ENCODE results near the gene FAM13A.

The FAM13A gene

GRCh38 chr4:88728146-88728545, 328.8 kb downstream of the FAM13A start:
- Histone ChIP-seq H3K9ac (ENCODE audit: low read depth in 1 of 2, low read length in 2 of 2) (no peak overlapping the region), H3K27ac (ENCODE audit: low read depth in 2 of 2, low read length in 2 of 2) (no peak overlapping the region), H3K27me3 (ENCODE audit: control insufficient read depth in 2 of 2, insufficient read depth in 2 of 2, low read length in 2 of 2) (no peaks in the 10 kb centered on the region), H3K4me1 (ENCODE audit: control insufficient read depth in 2 of 2, insufficient read depth in 2 of 2, low read length in 2 of 2) (no peaks in the 10 kb centered on the region), H3K4me3 (ENCODE audit: low read length in 2 of 2) (no peak overlapping the region), H3K9me3 (ENCODE audit: control insufficient read depth in 2 of 2, low read length in 2 of 2) (no peaks in the 10 kb centered on the region), H3K36me3 (ENCODE audit: control insufficient read depth in 2 of 2, insufficient read depth in 2 of 2, low read length in 2 of 2) (peaks cover 58 to 73% of the 10 kb centered on the region in 2 donors)

GRCh38 chr4:88725986-88726385, 331.0 kb downstream of the FAM13A start:
- no peaks in the 10 kb centered on the region for H3K4me1 ChIP-seq (ENCODE audit: control insufficient read depth in 2 of 2, insufficient read depth in 2 of 2, low read length in 2 of 2)
- peaks cover 65 to 77% of the 10 kb centered on the region in 2 donors for H3K36me3 ChIP-seq (ENCODE audit: control insufficient read depth in 2 of 2, insufficient read depth in 2 of 2, low read length in 2 of 2)
- H3K27ac ChIP-seq (ENCODE audit: low read depth in 2 of 2, low read length in 2 of 2), result no peak overlapping the region
- H3K9me3 ChIP-seq (ENCODE audit: control insufficient read depth in 2 of 2, low read length in 2 of 2), result no peaks in the 10 kb centered on the region
- no peaks in the 10 kb centered on the region for H3K27me3 ChIP-seq (ENCODE audit: control insufficient read depth in 2 of 2, insufficient read depth in 2 of 2, low read length in 2 of 2)
- H3K4me3 ChIP-seq (ENCODE audit: low read length in 2 of 2), result no peak overlapping the region
- H3K9ac ChIP-seq (ENCODE audit: low read depth in 1 of 2, low read length in 2 of 2), result no peak overlapping the region

- no peaks in the 10 kb centered on the region for H3K4me1 ChIP-seq (ENCODE audit: control insufficient read depth in 2 of 2, insufficient read depth in 2 of 2, low read length in 2 of 2)
- H3K4me3 ChIP-seq (ENCODE audit: low read length in 2 of 2), result no peak overlapping the region
- H3K27ac ChIP-seq (ENCODE audit: low read depth in 2 of 2, low read length in 2 of 2), result no peak overlapping the region
- H3K36me3 ChIP-seq (ENCODE audit: control insufficient read depth in 2 of 2, insufficient read depth in 2 of 2, low read length in 2 of 2), result peaks cover 57 to 77% of the 10 kb centered on the region in 2 donors
- H3K9me3 ChIP-seq (ENCODE audit: control insufficient read depth in 2 of 2, low read length in 2 of 2), result no peaks in the 10 kb centered on the region
- H3K9ac ChIP-seq (ENCODE audit: low read depth in 1 of 2, low read length in 2 of 2), result no peak overlapping the region
- no peaks in the 10 kb centered on the region for H3K27me3 ChIP-seq (ENCODE audit: control insufficient read depth in 2 of 2, insufficient read depth in 2 of 2, low read length in 2 of 2)
These were observed 331.8 kb downstream of the FAM13A start for GRCh38 chr4:88725143-88725542.

GRCh38 chr4:88724406-88724805, 332.6 kb downstream of the FAM13A start:
- H3K9me3 ChIP-seq (ENCODE audit: control insufficient read depth in 2 of 2, low read length in 2 of 2), result no peaks in the 10 kb centered on the region
- no peak overlapping the region for H3K27ac ChIP-seq (ENCODE audit: low read depth in 2 of 2, low read length in 2 of 2)
- H3K36me3 ChIP-seq (ENCODE audit: control insufficient read depth in 2 of 2, insufficient read depth in 2 of 2, low read length in 2 of 2), result peaks cover 52 to 70% of the 10 kb centered on the region in 2 donors
- no peaks in the 10 kb centered on the region for H3K4me1 ChIP-seq (ENCODE audit: control insufficient read depth in 2 of 2, insufficient read depth in 2 of 2, low read length in 2 of 2)
- H3K9ac ChIP-seq (ENCODE audit: low read depth in 1 of 2, low read length in 2 of 2), result no peak overlapping the region
- no peaks in the 10 kb centered on the region for H3K27me3 ChIP-seq (ENCODE audit: control insufficient read depth in 2 of 2, insufficient read depth in 2 of 2, low read length in 2 of 2)
- no peak overlapping the region for H3K4me3 ChIP-seq (ENCODE audit: low read length in 2 of 2)

GRCh38 chr4:88722828-88723227, 334.2 kb downstream of the FAM13A start:
- H3K27me3 ChIP-seq (ENCODE audit: control insufficient read depth in 2 of 2, insufficient read depth in 2 of 2, low read length in 2 of 2), result no peaks in the 10 kb centered on the region
- peaks cover 47 to 62% of the 10 kb centered on the region in 2 donors for H3K36me3 ChIP-seq (ENCODE audit: control insufficient read depth in 2 of 2, insufficient read depth in 2 of 2, low read length in 2 of 2)
- no peak overlapping the region for H3K4me3 ChIP-seq (ENCODE audit: low read length in 2 of 2)
- H3K9me3 ChIP-seq (ENCODE audit: control insufficient read depth in 2 of 2, low read length in 2 of 2), result no peaks in the 10 kb centered on the region
- no peak overlapping the region for H3K9ac ChIP-seq (ENCODE audit: low read depth in 1 of 2, low read length in 2 of 2)
- no peak overlapping the region for H3K27ac ChIP-seq (ENCODE audit: low read depth in 2 of 2, low read length in 2 of 2)
- H3K4me1 ChIP-seq (ENCODE audit: control insufficient read depth in 2 of 2, insufficient read depth in 2 of 2, low read length in 2 of 2), result no peaks in the 10 kb centered on the region

GRCh38 chr4:88722276-88722780, 334.7 kb downstream of the FAM13A start:
- H3K36me3 ChIP-seq (ENCODE audit: control insufficient read depth in 2 of 2, insufficient read depth in 2 of 2, low read length in 2 of 2), result peaks cover 47 to 61% of the 10 kb centered on the region in 2 donors
- H3K9ac ChIP-seq (ENCODE audit: low read depth in 1 of 2, low read length in 2 of 2), result no peak overlapping the region
- no peaks in the 10 kb centered on the region for H3K27me3 ChIP-seq (ENCODE audit: control insufficient read depth in 2 of 2, insufficient read depth in 2 of 2, low read length in 2 of 2)
- H3K4me3 ChIP-seq (ENCODE audit: low read length in 2 of 2), result no peak overlapping the region
- H3K9me3 ChIP-seq (ENCODE audit: control insufficient read depth in 2 of 2, low read length in 2 of 2), result peaks cover 0 to 2% of the 10 kb centered on the region in 2 donors
- no peaks in the 10 kb centered on the region for H3K4me1 ChIP-seq (ENCODE audit: control insufficient read depth in 2 of 2, insufficient read depth in 2 of 2, low read length in 2 of 2)
- H3K27ac ChIP-seq (ENCODE audit: low read depth in 2 of 2, low read length in 2 of 2), result no peak overlapping the region

- peaks cover 0 to 3% of the 10 kb centered on the region in 2 donors for H3K9me3 ChIP-seq (ENCODE audit: control insufficient read depth in 2 of 2, low read length in 2 of 2)
- H3K27ac ChIP-seq (ENCODE audit: low read depth in 2 of 2, low read length in 2 of 2), result no peak overlapping the region
- no peak overlapping the region for H3K4me3 ChIP-seq (ENCODE audit: low read length in 2 of 2)
- H3K9ac ChIP-seq (ENCODE audit: low read depth in 1 of 2, low read length in 2 of 2), result no peak overlapping the region
- no peaks in the 10 kb centered on the region for H3K27me3 ChIP-seq (ENCODE audit: control insufficient read depth in 2 of 2, insufficient read depth in 2 of 2, low read length in 2 of 2)
- no peaks in the 10 kb centered on the region for H3K4me1 ChIP-seq (ENCODE audit: control insufficient read depth in 2 of 2, insufficient read depth in 2 of 2, low read length in 2 of 2)
- peaks cover 39 to 56% of the 10 kb centered on the region in 2 donors for H3K36me3 ChIP-seq (ENCODE audit: control insufficient read depth in 2 of 2, insufficient read depth in 2 of 2, low read length in 2 of 2)
These were observed 336.2 kb downstream of the FAM13A start for GRCh38 chr4:88720451-88721428.

GRCh38 chr4:88719381-88719780, 337.6 kb downstream of the FAM13A start:
- Histone ChIP-seq H3K27me3 (ENCODE audit: control insufficient read depth in 2 of 2, insufficient read depth in 2 of 2, low read length in 2 of 2) (no peaks in the 10 kb centered on the region), H3K9ac (ENCODE audit: low read depth in 1 of 2, low read length in 2 of 2) (no peak overlapping the region), H3K4me3 (ENCODE audit: low read length in 2 of 2) (no peak overlapping the region), H3K36me3 (ENCODE audit: control insufficient read depth in 2 of 2, insufficient read depth in 2 of 2, low read length in 2 of 2) (peaks cover 35 to 46% of the 10 kb centered on the region in 2 donors), H3K27ac (ENCODE audit: low read depth in 2 of 2, low read length in 2 of 2) (no peak overlapping the region), H3K4me1 (ENCODE audit: control insufficient read depth in 2 of 2, insufficient read depth in 2 of 2, low read length in 2 of 2) (no peaks in the 10 kb centered on the region), H3K9me3 (ENCODE audit: control insufficient read depth in 2 of 2, low read length in 2 of 2) (peaks cover 0 to 3% of the 10 kb centered on the region in 2 donors)

GRCh38 chr4:88718098-88718497, 338.9 kb downstream of the FAM13A start:
- H3K27me3 ChIP-seq (ENCODE audit: control insufficient read depth in 2 of 2, insufficient read depth in 2 of 2, low read length in 2 of 2), result no peaks in the 10 kb centered on the region
- peaks cover 0 to 3% of the 10 kb centered on the region in 2 donors for H3K9me3 ChIP-seq (ENCODE audit: control insufficient read depth in 2 of 2, low read length in 2 of 2)
- peaks cover 29 to 36% of the 10 kb centered on the region in 2 donors for H3K36me3 ChIP-seq (ENCODE audit: control insufficient read depth in 2 of 2, insufficient read depth in 2 of 2, low read length in 2 of 2)
- no peaks in the 10 kb centered on the region for H3K4me1 ChIP-seq (ENCODE audit: control insufficient read depth in 2 of 2, insufficient read depth in 2 of 2, low read length in 2 of 2)
- no peak overlapping the region for H3K9ac ChIP-seq (ENCODE audit: low read depth in 1 of 2, low read length in 2 of 2)
- no peak overlapping the region for H3K27ac ChIP-seq (ENCODE audit: low read depth in 2 of 2, low read length in 2 of 2)
- H3K4me3 ChIP-seq (ENCODE audit: low read length in 2 of 2), result no peak overlapping the region

- no peak overlapping the region for H3K27ac ChIP-seq (ENCODE audit: low read depth in 2 of 2, low read length in 2 of 2)
These were observed 343.2 kb downstream of the FAM13A start for GRCh38 chr4:88713782-88714181.

More at GRCh38 chr4:88713782-88714181, 343.2 kb downstream of the FAM13A start:
- Histone ChIP-seq H3K4me3 (ENCODE audit: low read length in 2 of 2) (no peak overlapping the region), H3K27me3 (ENCODE audit: control insufficient read depth in 2 of 2, insufficient read depth in 2 of 2, low read length in 2 of 2) (no peaks in the 10 kb centered on the region), H3K4me1 (ENCODE audit: control insufficient read depth in 2 of 2, insufficient read depth in 2 of 2, low read length in 2 of 2) (no peaks in the 10 kb centered on the region), H3K36me3 (ENCODE audit: control insufficient read depth in 2 of 2, insufficient read depth in 2 of 2, low read length in 2 of 2) (peaks cover 20 to 21% of the 10 kb centered on the region in 2 donors), H3K9ac (ENCODE audit: low read depth in 1 of 2, low read length in 2 of 2) (no peak overlapping the region), H3K9me3 (ENCODE audit: control insufficient read depth in 2 of 2, low read length in 2 of 2) (peaks cover 0 to 3% of the 10 kb centered on the region in 2 donors)

All from mucosa of rectum (tissue), 2 donors.